Neural progenitor cell (in vitro differentiated cells): ENCODE data around the gene OBSL1. TPM values are rescaled to one million over a fixed set of nuclear protein-coding genes. Genes with fewer than 3 reads are reported as not detected.

ENCODE experiments used
- DNase-seq: peaks from one replicate; pipeline ENCODE4 v3.0.0-alpha.2; 2016; ENCODE audit warnings: low spot score
- H2AFZ ChIP-seq: fragments of 200-600 bp; sonication (generic); replicated peaks from 2 replicates; pipeline ENCODE4 v1.6.1; 2016; ENCODE audit warnings: antibody characterized with exemption
- H3F3A ChIP-seq: fragments of 200-600 bp; sonication (generic); 2 replicates; pipeline ENCODE4 v1.6.1; 2016; ENCODE audit warnings: antibody characterized with exemption, low read depth
- H3K27ac ChIP-seq: fragments of 200-600 bp; sonication (generic); 2 replicates; pipeline ENCODE4 v1.5.1; 2016; ENCODE audit warnings: mild to moderate bottlenecking
- H3K27me3 ChIP-seq: fragments of 200-600 bp; sonication (generic); 2 replicates; pipeline ENCODE4 v1.6.1; 2016; ENCODE audit warnings: mild to moderate bottlenecking, moderate library complexity
- H3K36me3 ChIP-seq: fragments of 200-600 bp; sonication (generic); 2 replicates; pipeline ENCODE4 v1.5.1; 2016
- H3K4me1 ChIP-seq: fragments of 200-600 bp; sonication (generic); 2 replicates; pipeline ENCODE4 v1.6.1; 2016; ENCODE audit warnings: mixed run types
- H3K4me2 ChIP-seq: fragments of 200-600 bp; sonication (generic); 2 replicates; pipeline ENCODE4 v1.6.1; 2016
- H3K4me3 ChIP-seq: fragments of 200-600 bp; sonication (generic); 2 replicates; pipeline ENCODE4 v1.5.1; 2016
- H3K79me2 ChIP-seq: fragments of 200-600 bp; sonication (generic); 2 replicates; pipeline ENCODE4 v1.6.1; 2016; ENCODE audit warnings: low read depth
- H3K9ac ChIP-seq: fragments of 200-600 bp; sonication (generic); 2 replicates; pipeline ENCODE4 v1.6.1; 2016
- H3K9me3 ChIP-seq: fragments of 200-600 bp; sonication (generic); 2 replicates; pipeline ENCODE4 v1.5.1; 2016; ENCODE audit warnings: low read depth
- H4K20me1 ChIP-seq: fragments of 200-600 bp; sonication (generic); 2 replicates; pipeline ENCODE4 v1.6.1; 2016; ENCODE audit warnings: low read depth
- H3K27ac Mint-ChIP-seq: 3 replicates; pipeline ENCODE4 v1.8.0; 2021; ENCODE audit warnings: mixed read lengths
- H3K27me3 Mint-ChIP-seq: 2 replicates; pipeline ENCODE4 v1.8.0; 2022; ENCODE audit warnings: low read depth, mild to moderate bottlenecking, inconsistent platforms, moderate library complexity, mixed read lengths; ENCODE audit not compliant: insufficient read depth
- H3K36me3 Mint-ChIP-seq: 3 replicates; pipeline ENCODE4 v1.8.0; 2021; ENCODE audit warnings: mixed read lengths
- H3K4me1 Mint-ChIP-seq: 3 replicates; pipeline ENCODE4 v1.8.0; 2021; ENCODE audit warnings: mixed read lengths
- H3K4me3 Mint-ChIP-seq: 3 replicates; pipeline ENCODE4 v1.8.0; 2021; ENCODE audit warnings: mild to moderate bottlenecking, moderate library complexity, mixed read lengths
- H3K9me3 Mint-ChIP-seq: 3 replicates; pipeline ENCODE4 v1.8.0; 2020; ENCODE audit warnings: mixed read lengths
- CTCF ChIP-seq: fragments of 200-600 bp; sonication (generic); IDR thresholded peaks from 2 replicates; pipeline ENCODE4 v1.5.1; 2017; ENCODE audit warnings: antibody characterized with exemption, mild to moderate bottlenecking
- EZH2 ChIP-seq: fragments of 200-600 bp; sonication (generic); IDR thresholded peaks from 2 replicates; pipeline ENCODE4 v1.6.1; 2017; ENCODE audit warnings: antibody characterized with exemption, mild to moderate bottlenecking, moderate library complexity
- EZH2phosphoT487 ChIP-seq: fragments of 200-600 bp; sonication (generic); IDR thresholded peaks from 2 replicates; pipeline ENCODE4 v1.6.1; 2017; ENCODE audit warnings: antibody characterized with exemption
- total RNA-seq: library from RNA; depleted of rRNA; stranded (reverse); fragments of >200 nt; gene quantifications from 2 replicates; pipeline ENCODE4 v1.2.3, GENCODE V29; 2015; ENCODE audit warnings: low replicate concordance

OBSL1 gene
- total RNA-seq, 1 donor from 2014 or later = 31.0 TPM

- H3K36me3 ChIP-seq = no peaks in the 10 kb centered on the region
These were observed 42.2 kb upstream of the OBSL1 start for GRCh38 chr2:219613461-219614070.

GRCh38 chr2:219612577-219613286 lies 41.4 kb upstream of the OBSL1 start:
- Mint-ChIP-seq H3K4me1 (peaks cover 4% of the 10 kb centered on the region), H3K4me3 (no peak overlapping the region), H3K27me3 (peaks cover 3% of the 10 kb centered on the region), H3K36me3 (peaks cover 14% of the 10 kb centered on the region), H3K27ac (no peak overlapping the region), H3K9me3 (no peaks in the 10 kb centered on the region)
- no peak overlapping the region for H3K9ac ChIP-seq
- TF ChIP-seq CTCF = no peak
- TF ChIP-seq EZH2phosphoT487 = no peak
- no peak for TF ChIP-seq EZH2
- no peak overlapping the region for H3K4me3 ChIP-seq
- no peaks in the 10 kb centered on the region for H3K36me3 ChIP-seq
- no peak for DNase-seq
- no peaks in the 10 kb centered on the region for H3F3A ChIP-seq
- H3K79me2 ChIP-seq = no peaks in the 10 kb centered on the region
- H3K27ac ChIP-seq = no peak overlapping the region
- H3K4me2 ChIP-seq = no peak overlapping the region
- no peaks in the 10 kb centered on the region for H3K27me3 ChIP-seq
- no peaks in the 10 kb centered on the region for H4K20me1 ChIP-seq
- H3K9me3 ChIP-seq = no peaks in the 10 kb centered on the region
- H2AFZ ChIP-seq = no peak overlapping the region
- no peaks in the 10 kb centered on the region for H3K4me1 ChIP-seq

More at GRCh38 chr2:219613461-219614070, 42.2 kb upstream of the OBSL1 start:
- H3K27me3 ChIP-seq = no peaks in the 10 kb centered on the region
- DNase-seq = no peak
- no peaks in the 10 kb centered on the region for H3K79me2 ChIP-seq
- H4K20me1 ChIP-seq = no peaks in the 10 kb centered on the region
- H3K4me1 ChIP-seq = no peaks in the 10 kb centered on the region
- no peak overlapping the region for H3K4me3 ChIP-seq
- Mint-ChIP-seq H3K4me3 (no peak overlapping the region), H3K4me1 (peaks cover 4% of the 10 kb centered on the region), H3K36me3 (peaks cover 14% of the 10 kb centered on the region), H3K9me3 (no peaks in the 10 kb centered on the region), H3K27me3 (peaks cover 3% of the 10 kb centered on the region), H3K27ac (no peak overlapping the region)
- no peak overlapping the region for H2AFZ ChIP-seq
- H3K9ac ChIP-seq = no peak overlapping the region
- H3K4me2 ChIP-seq = no peak overlapping the region
- TF ChIP-seq EZH2phosphoT487 (no peak), CTCF (no peak), EZH2 (no peak)
- H3F3A ChIP-seq = no peaks in the 10 kb centered on the region
- no peaks in the 10 kb centered on the region for H3K9me3 ChIP-seq
- H3K27ac ChIP-seq = no peak overlapping the region

GRCh38 chr2:219611866-219612576 lies 40.7 kb upstream of the OBSL1 start:
- H3K36me3 ChIP-seq = no peaks in the 10 kb centered on the region
- H3K4me3 ChIP-seq = no peak overlapping the region
- Mint-ChIP-seq H3K27me3 (peaks cover 3% of the 10 kb centered on the region), H3K27ac (no peak overlapping the region), H3K4me3 (no peak overlapping the region), H3K36me3 (peaks cover 18% of the 10 kb centered on the region), H3K9me3 (no peaks in the 10 kb centered on the region), H3K4me1 (peaks cover 4% of the 10 kb centered on the region)
- H3K9me3 ChIP-seq = no peaks in the 10 kb centered on the region
- no peaks in the 10 kb centered on the region for H3F3A ChIP-seq
- no peak overlapping the region for H2AFZ ChIP-seq
- H4K20me1 ChIP-seq = no peaks in the 10 kb centered on the region
- TF ChIP-seq EZH2phosphoT487 (no peak), CTCF (no peak), EZH2 (no peak)
- H3K4me2 ChIP-seq = no peak overlapping the region
- H3K79me2 ChIP-seq = no peaks in the 10 kb centered on the region
- no peak overlapping the region for H3K9ac ChIP-seq
- DNase-seq = no peak
- no peaks in the 10 kb centered on the region for H3K27me3 ChIP-seq
- H3K27ac ChIP-seq = no peak overlapping the region
- no peaks in the 10 kb centered on the region for H3K4me1 ChIP-seq
